GM18867 (cell line): Measurements from ENCODE around the gene DNAH2.
"Not testable (repeated sequence)": the region's sequence is repeated elsewhere in the genome, so short reads cannot be mapped to it uniquely, and the experiment has no call there.

ENCODE experiments used
- ATAC-seq: cut with Tn5 transposase; IDR thresholded peaks from one replicate; pipeline ENCODE4 v1.9.1; 2021; ENCODE audit warnings: mild to moderate bottlenecking, moderate library complexity; ENCODE audit not compliant: unreplicated experiment

DNAH2 gene

GRCh38 chr17:7774055-7774521, 56.5 kb downstream of the DNAH2 start:
- no peak for ATAC-seq

GRCh38 chr17:7775051-7775450, 57.5 kb downstream of the DNAH2 start:
- ATAC-seq, result no peak

- ATAC-seq, result no peak
Observed at GRCh38 chr17:7777017-7777416, 59.5 kb downstream of the DNAH2 start.

- no peak for ATAC-seq
Observed at GRCh38 chr17:7780736-7781135, 63.2 kb downstream of the DNAH2 start.

GRCh38 chr17:7781429-7781828, 63.9 kb downstream of the DNAH2 start:
- ATAC-seq, result no peak

GRCh38 chr17:7782240-7782639, 64.7 kb downstream of the DNAH2 start:
- ATAC-seq, result no peak

- no peak for ATAC-seq
Observed at GRCh38 chr17:7786866-7787265, 69.3 kb downstream of the DNAH2 start.

- ATAC-seq, result no peak
Observed at GRCh38 chr17:7789131-7789530, 71.6 kb downstream of the DNAH2 start.

GRCh38 chr17:7790150-7790549, 72.6 kb downstream of the DNAH2 start:
- ATAC-seq, result no peak

GRCh38 chr17:7792611-7793010, 75.1 kb downstream of the DNAH2 start:
- ATAC-seq, result no peak

- ATAC-seq, result no peak
Observed at GRCh38 chr17:7794075-7794663, 76.6 kb downstream of the DNAH2 start.

- ATAC-seq, result no peak
Observed at GRCh38 chr17:7797976-7798375, 80.4 kb downstream of the DNAH2 start.

GRCh38 chr17:7798839-7799238, 81.3 kb downstream of the DNAH2 start:
- ATAC-seq, result no peak

- ATAC-seq, result no peak
Observed at GRCh38 chr17:7803981-7804380, 86.4 kb downstream of the DNAH2 start.

GRCh38 chr17:7806587-7806986, 89.0 kb downstream of the DNAH2 start:
- ATAC-seq, result no peak

GRCh38 chr17:7807206-7807605, 89.7 kb downstream of the DNAH2 start:
- ATAC-seq, result no peak

- ATAC-seq, result no peak
Observed at GRCh38 chr17:7809086-7809790, 91.7 kb downstream of the DNAH2 start.

- not testable (repeated sequence) for ATAC-seq
Observed at GRCh38 chr17:7809791-7810343, 92.3 kb downstream of the DNAH2 start.

GRCh38 chr17:7811251-7811650, 93.7 kb downstream of the DNAH2 start:
- ATAC-seq, result no peak

- no peak for ATAC-seq
Observed at GRCh38 chr17:7814969-7815368, 97.4 kb downstream of the DNAH2 start.

- ATAC-seq, result no peak
Observed at GRCh38 chr17:7816926-7817642, 99.5 kb downstream of the DNAH2 start.

GRCh38 chr17:7817643-7817964, 100.1 kb downstream of the DNAH2 start:
- no peak for ATAC-seq
